Ovary (tissue), 9 donors: ENCODE data around the gene PRKD1. TPM values are rescaled to one million over a fixed set of nuclear protein-coding genes. Genes with fewer than 3 reads are reported as not detected.
"Not testable (repeated sequence)": the region's sequence is repeated elsewhere in the genome, so short reads cannot be mapped to it uniquely, and the experiment has no call there.

ENCODE experiments used
- DNase-seq, 5 donors: peaks; one replicate each; pipeline ENCODE4 v3.0.0-alpha.2; 2019 to 2020
- H3K27ac ChIP-seq, 2 donors: fragments of 200-600 bp; one replicate each; pipeline versions ENCODE4 v1.5.1 to v1.8.0; 2019 to 2022
- H3K27me3 ChIP-seq: fragments of 200-600 bp; one replicate; pipeline ENCODE4 v1.8.0; 2022
- H3K36me3 ChIP-seq: fragments of 200-600 bp; sonication (generic); one replicate; pipeline ENCODE4 v1.5.1; 2019
- H3K4me1 ChIP-seq: one replicate; pipeline ENCODE4 v1.8.1; 2013; ENCODE audit warnings: mild to moderate bottlenecking, moderate library complexity; ENCODE audit not compliant: insufficient read depth
- H3K4me3 ChIP-seq: fragments of 200-600 bp; sonication (generic); one replicate; pipeline ENCODE4 v1.5.1; 2017
- H3K9me3 ChIP-seq, 2 donors: fragments of 200-600 bp in 1 of 2; sonication (generic) in 1 of 2; one replicate each; pipeline versions ENCODE4 v1.5.1 to v1.8.1; 2013 to 2019; ENCODE audit warnings: mild to moderate bottlenecking in 1 of 2, moderate library complexity in 1 of 2
- CTCF ChIP-seq, 3 donors: fragments of 450-650 bp in 2 of 3; fragments of 200-600 bp in 1 of 3; IDR thresholded peaks; one replicate each; pipeline versions ENCODE4 v1.5.1 to v1.8.0; 2016 to 2022; ENCODE audit warnings: antibody characterized with exemption in 3 of 3, mild to moderate bottlenecking in 1 of 3
- EP300 ChIP-seq: sonication (generic); formaldehyde crosslinking; IDR thresholded peaks from one replicate; pipeline ENCODE4 v1.6.1; 2017; ENCODE audit warnings: antibody characterized with exemption
- POLR2A ChIP-seq: fragments of 450-650 bp; IDR thresholded peaks from one replicate; pipeline ENCODE4 v1.6.1; 2017; ENCODE audit warnings: antibody characterized with exemption, mild to moderate bottlenecking, moderate library complexity
- WGBS, 3 donors: extraction: QIAGEN DNeasy Blood & Tissue Kit in 1 of 3; methylation state at CpG; one replicate each; pipeline versions ENCODE4 v1.1.5 to v1.1.7; 2013 to 2017; 5-methylcytosine and 5-hydroxymethylcytosine counted together
- intact Hi-C, 4 donors: fragments of 100-400 bp; cut with DNase I; formaldehyde crosslinking; loops; one replicate each; pipeline versions ENCODE4 v1.11.0 to v1.15.1; 2022 to 2023
- polyA plus RNA-seq, 2 donors: library from polyadenylated mRNA; stranded (reverse); fragments of 200-250 nt in 1 of 2; fragments of 350-450 nt in 1 of 2; fragmentation: Illumina TruSeq in 1 of 2; extraction: RNeasy Lipid Tissue Mini Kit (QIAGEN cat#74804) in 1 of 2; gene quantifications; one replicate each; pipeline ENCODE4 v1.2.3, GENCODE V29; 2013 to 2014
- total RNA-seq, 7 donors: library from RNA; depleted of rRNA in 2 of 7; stranded (reverse); fragments of >200 nt in 2 of 7; fragmentation: NEBNext Ultra II Directional in 3 of 7; extraction: Animal tissue kit (Norgen Biotek cat#: 25700) in 3 of 7; gene quantifications; one replicate each; pipeline versions ENCODE4 v1.1.0 to v1.2.4, GENCODE V29; 2016 to 2023
- donor health status: DM: no; HTN: no; CAD: no; lungs with moderate emphysema.
- donor health status: DM: no; HTN: no; CAD: no.
- donor health status: Bipolar disorder and iron deficiency.
- donor health status: DM: yes; HTN: yes; CAD: no.
- donor health status: DM: no; HTN: no; CAD: no.
- donor health status: DM: yes; HTN: yes; CAD: no.

PRKD1 gene
- total and polyA plus RNA-seq, 9 donors = 7.7 to 39.9 (median 21.6) TPM

GRCh38 chr14:29861996-29862395 is 65.7 kb downstream of the PRKD1 start:
- 94 to 96% (median 95%) methylated on average over 2 of the region's 2 CpGs for WGBS, 3 donors
- H3K4me3 ChIP-seq = no peak overlapping the region
- H3K27ac ChIP-seq = no peak overlapping the region
- no peak for DNase-seq
- TF ChIP-seq CTCF (IDR thresholded peaks at IDR 0.05) (no peak), EP300 (no peak), POLR2A (no peak)
- no peaks in the 10 kb centered on the region for H3K27me3 ChIP-seq
- no peaks in the 10 kb centered on the region for H3K36me3 ChIP-seq
- no peaks in the 10 kb centered on the region for H3K9me3 ChIP-seq
- no peaks in the 10 kb centered on the region for H3K4me1 ChIP-seq
- intact Hi-C loops = no loop called here

DNA sequence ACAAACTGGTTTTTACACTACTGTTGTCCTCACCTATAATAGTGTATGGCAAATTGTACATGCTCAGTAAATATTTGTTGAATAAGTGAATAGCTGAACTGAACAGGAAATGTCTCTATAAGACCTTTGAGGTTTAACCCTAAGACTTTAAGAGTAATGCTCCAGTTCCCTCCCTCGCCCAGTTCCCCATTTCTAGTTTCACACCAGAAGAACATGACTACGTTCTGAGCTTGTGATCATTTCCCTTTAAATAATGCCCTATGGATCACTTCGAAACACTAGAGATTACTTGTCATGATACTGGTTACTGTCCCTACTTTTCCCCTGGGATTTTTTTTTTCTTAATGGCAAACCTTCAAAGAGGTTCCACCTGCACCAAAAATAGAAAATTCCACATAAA is 69.3 kb downstream of the PRKD1 start:
- Histone ChIP-seq H3K4me3 (no peak overlapping the region), H3K27me3 (no peaks in the 10 kb centered on the region), H3K36me3 (no peaks in the 10 kb centered on the region), H3K27ac (no peak overlapping the region), H3K4me1 (no peaks in the 10 kb centered on the region), H3K9me3 (no peaks in the 10 kb centered on the region)
- no peak for DNase-seq
- TF ChIP-seq CTCF (IDR thresholded peaks at IDR 0.05) (no peak), EP300 (no peak), POLR2A (no peak)
- 87 to 95% (median 93%) methylated on average over 3 of the region's 3 CpGs for WGBS, 3 donors
- intact Hi-C loops = no loop called here

DNA sequence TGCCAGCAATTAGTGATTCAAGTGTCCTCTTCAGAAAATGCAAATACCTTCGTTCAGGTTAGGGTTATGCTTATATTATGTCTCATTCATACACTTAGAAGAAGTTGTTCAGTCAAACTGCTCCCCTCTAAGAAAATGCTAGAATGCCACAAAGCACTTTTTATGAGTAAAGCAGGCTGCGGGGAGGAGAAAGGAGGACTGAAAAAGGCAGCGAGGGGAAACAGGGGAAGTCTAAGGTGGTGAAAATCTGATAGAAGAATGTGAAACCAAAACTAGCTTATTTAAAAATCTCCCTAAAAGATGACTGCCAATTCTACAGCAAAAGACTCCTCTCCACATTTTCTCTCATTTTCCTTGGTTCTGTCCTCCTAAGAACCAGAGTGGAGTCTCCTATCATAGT is 70.1 kb downstream of the PRKD1 start:
- Histone ChIP-seq H3K4me1 (no peaks in the 10 kb centered on the region), H3K27me3 (no peaks in the 10 kb centered on the region), H3K9me3 (no peaks in the 10 kb centered on the region), H3K27ac (no peak overlapping the region), H3K4me3 (no peak overlapping the region), H3K36me3 (no peaks in the 10 kb centered on the region)
- no peak for DNase-seq
- TF ChIP-seq CTCF (IDR thresholded peaks at IDR 0.05) (no peak), POLR2A (no peak), EP300 (no peak)
- 62 to 84% (median 68%) methylated on average over 3 of the region's 3 CpGs for WGBS, 3 donors
- intact Hi-C loops = no loop called here

DNA sequence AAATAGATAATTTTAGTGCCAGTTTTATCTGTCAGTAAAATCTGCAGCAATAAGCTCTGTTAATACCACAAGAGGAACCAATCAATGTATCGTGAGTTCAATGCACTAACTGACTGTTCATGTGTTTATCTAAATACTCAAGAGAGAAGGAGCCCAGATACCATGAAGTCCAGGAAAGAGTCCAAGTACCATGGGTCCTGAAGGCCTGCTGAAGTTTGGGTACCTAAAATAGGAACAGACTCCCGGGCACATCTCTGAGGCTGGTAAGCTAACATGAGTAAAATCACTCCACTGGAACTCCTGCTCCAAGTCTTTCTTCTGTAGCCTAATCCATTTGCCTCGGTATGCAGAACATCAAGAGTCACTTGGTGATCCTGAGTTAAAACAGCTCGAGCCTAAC is 71.1 kb downstream of the PRKD1 start:
- WGBS, 3 donors = 86 to 94% (median 90%) methylated on average over 4 of the region's 4 CpGs
- no peaks in the 10 kb centered on the region for H3K36me3 ChIP-seq
- H3K27ac ChIP-seq = no peak overlapping the region
- DNase-seq = no peak
- H3K4me3 ChIP-seq = no peak overlapping the region
- H3K9me3 ChIP-seq = no peaks in the 10 kb centered on the region
- no peaks in the 10 kb centered on the region for H3K27me3 ChIP-seq
- H3K4me1 ChIP-seq = no peaks in the 10 kb centered on the region
- TF ChIP-seq POLR2A = no peak
- TF ChIP-seq CTCF (IDR thresholded peaks at IDR 0.05) = no peak
- no peak for TF ChIP-seq EP300
- intact Hi-C loops = no loop called here

- WGBS, 3 donors = 94 to 100% (median 97%) methylated on average over 2 of the region's 2 CpGs
- H3K9me3 ChIP-seq, H3K4me3 ChIP-seq, H3K27me3 ChIP-seq, H3K4me1 ChIP-seq, H3K36me3 ChIP-seq, DNase-seq, H3K27ac ChIP-seq, intact Hi-C loops: not testable (repeated sequence)
Observed at GRCh38 chr14:29853691-29854090, 74.0 kb downstream of the PRKD1 start.
